BLaER1 (cell line): ENCODE data around the gene CNN2.

Source experiments
- H3K27ac ChIP-seq: shearing (Covaris generic); formaldehyde crosslinking; 2 replicates; pipeline ENCODE4 v1.8.1; 2022
- H3K27me3 ChIP-seq: shearing (Covaris generic); formaldehyde crosslinking; 2 replicates; pipeline ENCODE4 v1.8.1; 2022
- H3K36me3 ChIP-seq: shearing (Covaris generic); formaldehyde crosslinking; 2 replicates; pipeline ENCODE4 v1.8.1; 2022
- H3K4me1 ChIP-seq: shearing (Covaris generic); formaldehyde crosslinking; 2 replicates; pipeline ENCODE4 v1.8.1; 2022
- H3K4me2 ChIP-seq: shearing (Covaris generic); formaldehyde crosslinking; 2 replicates; pipeline ENCODE4 v1.8.1; 2022
- H3K4me3 ChIP-seq: shearing (Covaris generic); formaldehyde crosslinking; 2 replicates; pipeline ENCODE4 v1.8.1; 2022
- H3K9ac ChIP-seq: shearing (Covaris generic); formaldehyde crosslinking; 2 replicates; pipeline ENCODE4 v1.8.1; 2022
- H3K9me3 ChIP-seq: shearing (Covaris generic); formaldehyde crosslinking; 2 replicates; pipeline ENCODE4 v1.8.1; 2022
- H4K20me1 ChIP-seq: shearing (Covaris generic); formaldehyde crosslinking; 2 replicates; pipeline ENCODE4 v1.8.1; 2022
- Cebpa-rat ChIP-seq: shearing (Covaris generic); IDR thresholded peaks from 2 replicates; pipeline ENCODE4 v1.8.1; 2022

Gene CNN2

GRCh38 chr19:1004204-1004802 lies 22.1 kb upstream of the CNN2 start:
- Histone ChIP-seq H3K4me3 (no peak overlapping the region), H3K9me3 (no peaks in the 10 kb centered on the region), H3K27ac (no peak overlapping the region), H4K20me1 (peaks cover 45% of the 10 kb centered on the region), H3K4me2 (no peak overlapping the region), H3K36me3 (peaks cover 21% of the 10 kb centered on the region), H3K9ac (no peak overlapping the region), H3K4me1 (peaks cover 17% of the 10 kb centered on the region), H3K27me3 (peaks cover 43% of the 10 kb centered on the region)
- TF ChIP-seq Cebpa-rat: no peak

GRCh38 chr19:1004803-1005664 lies 21.4 kb upstream of the CNN2 start:
- TF ChIP-seq Cebpa-rat: no peak
- no peak overlapping the region for H3K4me2 ChIP-seq
- H3K36me3 ChIP-seq: peaks cover 28% of the 10 kb centered on the region
- no peak overlapping the region for H3K27ac ChIP-seq
- H3K27me3 ChIP-seq: peaks cover 35% of the 10 kb centered on the region
- H3K4me1 ChIP-seq: peaks cover 17% of the 10 kb centered on the region
- H3K9me3 ChIP-seq: no peaks in the 10 kb centered on the region
- H4K20me1 ChIP-seq: peaks cover 52% of the 10 kb centered on the region
- no peak overlapping the region for H3K9ac ChIP-seq
- H3K4me3 ChIP-seq: no peak overlapping the region

- Histone ChIP-seq H3K9ac (no peak overlapping the region), H4K20me1 (peaks cover 44% of the 10 kb centered on the region), H3K4me1 (peaks cover under 1% of the 10 kb centered on the region; the same call in 1 of the 2 replicates), H3K4me2 (no peak overlapping the region), H3K4me3 (no peak overlapping the region), H3K27ac (no peak overlapping the region), H3K36me3 (peaks cover 44% of the 10 kb centered on the region), H3K27me3 (peaks cover 17% of the 10 kb centered on the region), H3K9me3 (no peaks in the 10 kb centered on the region)
- TF ChIP-seq Cebpa-rat: no peak
Observed at GRCh38 chr19:1006711-1007398, 19.6 kb upstream of the CNN2 start.

- Histone ChIP-seq H3K4me1 (no peaks in the 10 kb centered on the region), H3K36me3 (peaks cover 51% of the 10 kb centered on the region), H3K27ac (no peak overlapping the region), H3K9me3 (no peaks in the 10 kb centered on the region), H3K9ac (no peak overlapping the region), H3K4me2 (no peak overlapping the region), H3K4me3 (no peak overlapping the region), H3K27me3 (peaks cover 10% of the 10 kb centered on the region), H4K20me1 (peaks cover 50% of the 10 kb centered on the region)
- TF ChIP-seq Cebpa-rat: no peak
Observed at GRCh38 chr19:1007399-1008251, 18.8 kb upstream of the CNN2 start.

GRCh38 chr19:1008268-1009040 lies 18.0 kb upstream of the CNN2 start:
- no peak overlapping the region for H3K4me2 ChIP-seq
- no peak overlapping the region for H3K27ac ChIP-seq
- H3K9me3 ChIP-seq: no peaks in the 10 kb centered on the region
- no peak for TF ChIP-seq Cebpa-rat
- no peak overlapping the region for H3K4me3 ChIP-seq
- peaks cover 60% of the 10 kb centered on the region for H3K36me3 ChIP-seq
- peaks cover 54% of the 10 kb centered on the region for H4K20me1 ChIP-seq
- no peaks in the 10 kb centered on the region for H3K4me1 ChIP-seq
- H3K27me3 ChIP-seq: peaks cover 3% of the 10 kb centered on the region
- no peak overlapping the region for H3K9ac ChIP-seq

- TF ChIP-seq Cebpa-rat: no peak
- peaks cover 68% of the 10 kb centered on the region for H3K36me3 ChIP-seq
- no peaks in the 10 kb centered on the region for H3K27me3 ChIP-seq
- no peaks in the 10 kb centered on the region for H3K4me1 ChIP-seq
- no peak overlapping the region for H3K27ac ChIP-seq
- peaks cover 61% of the 10 kb centered on the region for H4K20me1 ChIP-seq
- H3K4me3 ChIP-seq: no peak overlapping the region
- no peaks in the 10 kb centered on the region for H3K9me3 ChIP-seq
- no peak overlapping the region for H3K4me2 ChIP-seq
- no peak overlapping the region for H3K9ac ChIP-seq
Observed at GRCh38 chr19:1009041-1009980, 17.1 kb upstream of the CNN2 start.

GRCh38 chr19:1009981-1010538 lies 16.3 kb upstream of the CNN2 start:
- H3K4me2 ChIP-seq: no peak overlapping the region
- no peak overlapping the region for H3K9ac ChIP-seq
- H3K4me3 ChIP-seq: no peak overlapping the region
- TF ChIP-seq Cebpa-rat: no peak
- H3K36me3 ChIP-seq: peaks cover 76% of the 10 kb centered on the region
- H4K20me1 ChIP-seq: peaks cover 69% of the 10 kb centered on the region
- no peaks in the 10 kb centered on the region for H3K4me1 ChIP-seq
- H3K27ac ChIP-seq: no peak overlapping the region
- H3K27me3 ChIP-seq: no peaks in the 10 kb centered on the region
- H3K9me3 ChIP-seq: no peaks in the 10 kb centered on the region
